Activated naive CD8-positive, alpha-beta T cell treated with anti-CD3 and anti-CD28 coated beads, Interleukin-2, amount 10 ng/mL, durations not matched to agents 7 days and 5 days (primary cell): ENCODE data around the gene ADCY4. TPM values are rescaled to one million over a fixed set of nuclear protein-coding genes. Genes with fewer than 3 reads are reported as not detected.

Experiments used
- total RNA-seq, 2 experiments: library from RNA; stranded (reverse); gene quantifications; one replicate each; pipeline ENCODE4 v1.2.3, GENCODE V29; 2021

The ADCY4 gene
- total RNA-seq, 2 experiments from 2014 or later, result 4.4 to 6.3 TPM

Other genes starting within 250 kb of the ADCY4 start
- gene PCK2, start 240.8 kb downstream of the ADCY4 start, total RNA-seq, result 10 to 100 TPM; 47.4 to 50.6 TPM
- 100 to 1,000 TPM; 100 to 105 TPM for gene DCAF11, start 220.3 kb downstream of the ADCY4 start, total RNA-seq
- gene NRL, start 220.1 kb downstream of the ADCY4 start, total RNA-seq, result 1 to 10 TPM; 3.3 to 3.4 TPM
- 1 to 10 TPM; 1.3 to 1.7 TPM for gene FITM1, start 204.4 kb downstream of the ADCY4 start, total RNA-seq
- gene PSME1, start 198.9 kb downstream of the ADCY4 start, total RNA-seq, result 100 to 1,000 TPM; 430 to 443 TPM
- 10 to 100 TPM; 41.6 to 43.9 TPM for gene EMC9, start 193.5 kb downstream of the ADCY4 start, total RNA-seq
- gene PSME2, start 188.5 kb downstream of the ADCY4 start, total RNA-seq, result 100 to 1,000 TPM; 406 to 414 TPM
- gene RNF31, start 187.6 kb downstream of the ADCY4 start, total RNA-seq, result 100 to 1,000 TPM; 131 to 153 TPM
- 100 to 1,000 TPM; 234 to 252 TPM for gene IRF9, start 173.8 kb downstream of the ADCY4 start, total RNA-seq
- 10 to 100 TPM; 55.1 to 60.7 TPM for gene REC8, start 163.0 kb downstream of the ADCY4 start, total RNA-seq
- 10 to 100 TPM; 32.2 to 33.0 TPM for gene IPO4, start 146.3 kb downstream of the ADCY4 start, total RNA-seq
- gene TM9SF1, start 139.6 kb downstream of the ADCY4 start, total RNA-seq, result 10 to 100 TPM; 28.9 to 29.6 TPM
- under 1 TPM; 0.43 to 0.53 TPM for gene TSSK4, start 129.4 kb downstream of the ADCY4 start, total RNA-seq
- 10 to 100 TPM; 93.6 to 97.8 TPM for gene CHMP4A, start 121.6 kb downstream of the ADCY4 start, total RNA-seq
- 10 to 100 TPM; 11.9 to 15.4 TPM for gene MDP1, start 119.0 kb downstream of the ADCY4 start, total RNA-seq
- 100 to 1,000 TPM; 179 to 196 TPM for gene NEDD8, start 102.7 kb downstream of the ADCY4 start, total RNA-seq
- 10 to 100 TPM; 76.6 to 82.2 TPM for gene GMPR2, start 102.1 kb downstream of the ADCY4 start, total RNA-seq
- 100 to 1,000 TPM; 122 to 124 TPM for gene TINF2, start 92.4 kb downstream of the ADCY4 start, total RNA-seq
- 1 to 10 TPM; 5.7 to 5.8 TPM for gene TGM1, start 71.9 kb downstream of the ADCY4 start, total RNA-seq
- 10 to 100 TPM; 42.1 to 48.8 TPM for gene RABGGTA, start 63.5 kb downstream of the ADCY4 start, total RNA-seq
- 10 to 100 TPM; 36.0 to 41.9 TPM for gene DHRS1, start 35.3 kb downstream of the ADCY4 start, total RNA-seq
- gene NOP9, start 35.2 kb downstream of the ADCY4 start, total RNA-seq, result 10 to 100 TPM; 28.7 to 31.1 TPM
- 10 to 100 TPM; 33.7 to 34.8 TPM for gene CIDEB, start 27.1 kb downstream of the ADCY4 start, total RNA-seq
- gene LTB4R2, start 24.9 kb downstream of the ADCY4 start, total RNA-seq, result 10 to 100 TPM; 19.4 to 21.2 TPM
- 10 to 100 TPM; 27.0 to 27.8 TPM for gene LTB4R, start 23.6 kb downstream of the ADCY4 start, total RNA-seq
- 10 to 100 TPM; 41.1 to 43.7 TPM for gene RIPK3, start 4.9 kb upstream of the ADCY4 start, total RNA-seq
- gene NFATC4, start 33.1 kb upstream of the ADCY4 start, total RNA-seq, result not detected
- gene NYNRIN, start 63.9 kb upstream of the ADCY4 start, total RNA-seq, result under 1 TPM; 0.34 to 0.42 TPM
- 1 to 10 TPM; 3.2 to 3.8 TPM for gene CBLN3, start 94.6 kb upstream of the ADCY4 start, total RNA-seq
- gene KHNYN, start 94.9 kb upstream of the ADCY4 start, total RNA-seq, result 100 to 1,000 TPM; 104 to 105 TPM
- gene SDR39U1, start 107.7 kb upstream of the ADCY4 start, total RNA-seq, result 10 to 100 TPM; 75.7 to 79.5 TPM
- under 1 TPM; 0.33 to 0.51 TPM for gene CMA1, start 173.2 kb upstream of the ADCY4 start, total RNA-seq
- gene CTSG, start 241.2 kb upstream of the ADCY4 start, total RNA-seq, result not detected